Measurements from ENCODE around the gene PGK1.
"Not testable (repeated sequence)": the region's sequence is repeated elsewhere in the genome, so short reads cannot be mapped to it uniquely, and the experiment has no call there.

PGK1 gene

GRCh38 chrX:78140206-78140605, 36.2 kb downstream of the PGK1 start:
- peak overlapping the region in 1 of 2 experiments; percentile 73 for H3K27ac ChIP-seq (ENCODE audit: insufficient read depth in 1 of 2, low read depth in 1 of 2, low read length in 2 of 2, poor library complexity in 1 of 2, severe bottlenecking in 2 of 2)
- H3K4me1 ChIP-seq (ENCODE audit: control extremely low read depth in 1 of 4, control insufficient read depth in 4 of 4, insufficient read depth in 4 of 4, low read length in 3 of 4), result peaks cover 0 to 2% (median 0%) of the 10 kb centered on the region in 4 experiments
- H3K9me3 ChIP-seq (ENCODE audit: control extremely low read depth in 1 of 5, control insufficient read depth in 4 of 5, insufficient read depth in 2 of 5, low read depth in 1 of 5, low read length in 4 of 5), result no peaks in the 10 kb centered on the region
- ChIA-PET POLR2A (no interaction called here), CTCF (no interaction called here)
- no peaks in the 10 kb centered on the region for H3K27me3 ChIP-seq (replicated peaks in 2 of 5; ENCODE audit: control insufficient read depth in 4 of 5, insufficient read depth in 5 of 5, low read length in 4 of 5)
- no peak for DNase-seq
- H3K36me3 ChIP-seq (ENCODE audit: control insufficient read depth in 4 of 4, insufficient read depth in 4 of 4, low read length in 3 of 4), result no peaks in the 10 kb centered on the region
- H3K4me3 ChIP-seq (ENCODE audit: control insufficient read depth in 1 of 7, extremely low read depth in 1 of 7, insufficient read depth in 4 of 7, low read depth in 2 of 7, low read length in 6 of 7), result peak overlapping the region in 3 of 7 experiments; percentile 56 to 84 (median 80)
- 79% methylated on average over 9 of the region's 9 CpGs for WGBS (ENCODE audit: insufficient coverage)

GRCh38 chrX:78147002-78147540, 43.0 kb downstream of the PGK1 start:
- POLR2A ChIA-PET; DNase-seq; H3K27ac ChIP-seq (ENCODE audit: insufficient read depth in 1 of 2, low read depth in 1 of 2, low read length in 2 of 2, poor library complexity in 1 of 2, severe bottlenecking in 2 of 2); H3K4me1 ChIP-seq (ENCODE audit: control extremely low read depth in 1 of 4, control insufficient read depth in 4 of 4, insufficient read depth in 4 of 4, low read length in 3 of 4); H3K9me3 ChIP-seq (ENCODE audit: control extremely low read depth in 1 of 5, control insufficient read depth in 4 of 5, insufficient read depth in 2 of 5, low read depth in 1 of 5, low read length in 4 of 5); H3K36me3 ChIP-seq (ENCODE audit: control insufficient read depth in 4 of 4, insufficient read depth in 4 of 4, low read length in 3 of 4); H3K4me3 ChIP-seq (ENCODE audit: control insufficient read depth in 1 of 7, extremely low read depth in 1 of 7, insufficient read depth in 4 of 7, low read depth in 2 of 7, low read length in 6 of 7); CTCF ChIA-PET; H3K27me3 ChIP-seq (replicated peaks in 2 of 5; ENCODE audit: control insufficient read depth in 4 of 5, insufficient read depth in 5 of 5, low read length in 4 of 5): not testable (repeated sequence)
- WGBS (ENCODE audit: insufficient coverage), result 100% methylated on average over 1 of the region's 5 CpGs

- H3K4me3 ChIP-seq (ENCODE audit: control insufficient read depth in 1 of 7, extremely low read depth in 1 of 7, insufficient read depth in 4 of 7, low read depth in 2 of 7, low read length in 6 of 7); POLR2A ChIA-PET; H3K27me3 ChIP-seq (replicated peaks in 2 of 5; ENCODE audit: control insufficient read depth in 4 of 5, insufficient read depth in 5 of 5, low read length in 4 of 5); DNase-seq; H3K27ac ChIP-seq (ENCODE audit: insufficient read depth in 1 of 2, low read depth in 1 of 2, low read length in 2 of 2, poor library complexity in 1 of 2, severe bottlenecking in 2 of 2); H3K36me3 ChIP-seq (ENCODE audit: control insufficient read depth in 4 of 4, insufficient read depth in 4 of 4, low read length in 3 of 4); H3K9me3 ChIP-seq (ENCODE audit: control extremely low read depth in 1 of 5, control insufficient read depth in 4 of 5, insufficient read depth in 2 of 5, low read depth in 1 of 5, low read length in 4 of 5); H3K4me1 ChIP-seq (ENCODE audit: control extremely low read depth in 1 of 4, control insufficient read depth in 4 of 4, insufficient read depth in 4 of 4, low read length in 3 of 4); CTCF ChIA-PET: not testable (repeated sequence)
- 81% methylated on average over 2 of the region's 2 CpGs for WGBS (ENCODE audit: insufficient coverage)
Observed at GRCh38 chrX:78157373-78157772, 53.3 kb downstream of the PGK1 start.

- H3K27me3 ChIP-seq (replicated peaks in 2 of 5; ENCODE audit: control insufficient read depth in 4 of 5, insufficient read depth in 5 of 5, low read length in 4 of 5); DNase-seq; H3K36me3 ChIP-seq (ENCODE audit: control insufficient read depth in 4 of 4, insufficient read depth in 4 of 4, low read length in 3 of 4); H3K27ac ChIP-seq (ENCODE audit: insufficient read depth in 1 of 2, low read depth in 1 of 2, low read length in 2 of 2, poor library complexity in 1 of 2, severe bottlenecking in 2 of 2); H3K4me1 ChIP-seq (ENCODE audit: control extremely low read depth in 1 of 4, control insufficient read depth in 4 of 4, insufficient read depth in 4 of 4, low read length in 3 of 4); CTCF ChIA-PET; POLR2A ChIA-PET; H3K4me3 ChIP-seq (ENCODE audit: control insufficient read depth in 1 of 7, extremely low read depth in 1 of 7, insufficient read depth in 4 of 7, low read depth in 2 of 7, low read length in 6 of 7); H3K9me3 ChIP-seq (ENCODE audit: control extremely low read depth in 1 of 5, control insufficient read depth in 4 of 5, insufficient read depth in 2 of 5, low read depth in 1 of 5, low read length in 4 of 5): not testable (repeated sequence)
- 75% methylated on average over 6 of the region's 10 CpGs for WGBS (ENCODE audit: insufficient coverage)
Observed at GRCh38 chrX:78157846-78158245, 53.8 kb downstream of the PGK1 start.

GRCh38 chrX:78160711-78161110, 56.7 kb downstream of the PGK1 start:
- POLR2A ChIA-PET; H3K36me3 ChIP-seq (ENCODE audit: control insufficient read depth in 4 of 4, insufficient read depth in 4 of 4, low read length in 3 of 4); H3K9me3 ChIP-seq (ENCODE audit: control extremely low read depth in 1 of 5, control insufficient read depth in 4 of 5, insufficient read depth in 2 of 5, low read depth in 1 of 5, low read length in 4 of 5); H3K27me3 ChIP-seq (replicated peaks in 2 of 5; ENCODE audit: control insufficient read depth in 4 of 5, insufficient read depth in 5 of 5, low read length in 4 of 5); CTCF ChIA-PET; H3K4me1 ChIP-seq (ENCODE audit: control extremely low read depth in 1 of 4, control insufficient read depth in 4 of 4, insufficient read depth in 4 of 4, low read length in 3 of 4); H3K27ac ChIP-seq (ENCODE audit: insufficient read depth in 1 of 2, low read depth in 1 of 2, low read length in 2 of 2, poor library complexity in 1 of 2, severe bottlenecking in 2 of 2); DNase-seq; H3K4me3 ChIP-seq (ENCODE audit: control insufficient read depth in 1 of 7, extremely low read depth in 1 of 7, insufficient read depth in 4 of 7, low read depth in 2 of 7, low read length in 6 of 7): not testable (repeated sequence)
- 84% methylated on average over 3 of the region's 4 CpGs for WGBS (ENCODE audit: insufficient coverage)

DNA sequence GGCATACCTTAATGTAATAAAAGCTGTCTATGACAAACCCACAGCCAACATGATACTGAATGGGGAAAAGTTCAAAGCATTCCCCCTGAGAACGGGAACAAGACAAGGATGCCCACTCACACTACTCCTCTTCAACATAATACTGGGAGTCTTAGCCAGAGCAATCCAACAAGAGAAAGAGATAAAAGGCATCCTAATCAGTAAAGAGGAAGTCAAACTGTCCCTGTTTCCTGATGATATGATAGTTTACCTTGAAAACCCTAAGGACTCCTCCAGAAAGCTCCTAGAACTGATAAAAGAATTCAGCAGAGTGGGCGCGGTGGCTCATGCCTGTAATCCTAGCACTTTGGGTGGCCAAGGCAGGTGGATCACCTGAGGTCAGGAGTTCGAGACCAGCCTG, 59.1 kb downstream of the PGK1 start:
- POLR2A ChIA-PET; H3K4me1 ChIP-seq (ENCODE audit: control extremely low read depth in 1 of 4, control insufficient read depth in 4 of 4, insufficient read depth in 4 of 4, low read length in 3 of 4); H3K4me3 ChIP-seq (ENCODE audit: control insufficient read depth in 1 of 7, extremely low read depth in 1 of 7, insufficient read depth in 4 of 7, low read depth in 2 of 7, low read length in 6 of 7); H3K36me3 ChIP-seq (ENCODE audit: control insufficient read depth in 4 of 4, insufficient read depth in 4 of 4, low read length in 3 of 4); H3K27ac ChIP-seq (ENCODE audit: insufficient read depth in 1 of 2, low read depth in 1 of 2, low read length in 2 of 2, poor library complexity in 1 of 2, severe bottlenecking in 2 of 2); H3K9me3 ChIP-seq (ENCODE audit: control extremely low read depth in 1 of 5, control insufficient read depth in 4 of 5, insufficient read depth in 2 of 5, low read depth in 1 of 5, low read length in 4 of 5); DNase-seq; CTCF ChIA-PET; H3K27me3 ChIP-seq (replicated peaks in 2 of 5; ENCODE audit: control insufficient read depth in 4 of 5, insufficient read depth in 5 of 5, low read length in 4 of 5): not testable (repeated sequence)
- WGBS (ENCODE audit: insufficient coverage), result 71% methylated on average over 1 of the region's 4 CpGs

DNA sequence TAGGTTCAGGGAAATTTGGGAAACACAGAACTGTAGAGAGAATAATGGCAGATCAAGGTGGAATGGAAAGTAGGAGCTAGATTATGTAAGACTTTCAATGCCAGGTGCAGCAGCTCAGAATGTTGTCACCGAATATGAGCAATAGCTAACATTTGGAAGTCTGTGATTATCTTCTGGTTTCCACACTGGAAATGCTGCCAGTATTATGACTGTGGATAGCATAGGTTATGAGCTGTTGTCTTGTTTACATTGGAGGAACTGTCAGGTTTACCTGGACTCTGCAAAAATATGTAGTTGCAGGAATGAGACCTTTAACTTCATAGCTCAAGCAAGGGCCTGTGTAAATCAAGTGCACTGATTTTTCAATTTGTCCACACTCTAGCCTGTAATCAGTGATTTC, 61.4 kb downstream of the PGK1 start:
- Histone ChIP-seq H3K9me3 (ENCODE audit: control extremely low read depth in 1 of 5, control insufficient read depth in 4 of 5, insufficient read depth in 2 of 5, low read depth in 1 of 5, low read length in 4 of 5) (no peaks in the 10 kb centered on the region), H3K27me3 (replicated peaks in 2 of 5; ENCODE audit: control insufficient read depth in 4 of 5, insufficient read depth in 5 of 5, low read length in 4 of 5) (no peaks in the 10 kb centered on the region), H3K36me3 (ENCODE audit: control insufficient read depth in 4 of 4, insufficient read depth in 4 of 4, low read length in 3 of 4) (no peaks in the 10 kb centered on the region), H3K4me1 (ENCODE audit: control extremely low read depth in 1 of 4, control insufficient read depth in 4 of 4, insufficient read depth in 4 of 4, low read length in 3 of 4) (no peaks in the 10 kb centered on the region), H3K27ac (ENCODE audit: insufficient read depth in 1 of 2, low read depth in 1 of 2, low read length in 2 of 2, poor library complexity in 1 of 2, severe bottlenecking in 2 of 2) (no peak overlapping the region), H3K4me3 (ENCODE audit: control insufficient read depth in 1 of 7, extremely low read depth in 1 of 7, insufficient read depth in 4 of 7, low read depth in 2 of 7, low read length in 6 of 7) (no peak overlapping the region)
- CTCF ChIA-PET, result no interaction called here
- no peak for DNase-seq
- POLR2A ChIA-PET, result no interaction called here
- WGBS (ENCODE audit: insufficient coverage), result 80% methylated on average over 1 of the region's 1 CpG
